Activated CD4-positive, alpha-beta T cell treated with anti-CD3 and anti-CD28 coated beads, Interleukin-2, amount 10 ng/mL, durations not matched to agents 24 days and 14 days (primary cell): Measurements from ENCODE around the gene MAST4. TPM values are rescaled to one million over a fixed set of nuclear protein-coding genes. Genes with fewer than 3 reads are reported as not detected.

Source experiments
- DNase-seq: peaks from one replicate; pipeline ENCODE4 v3.0.0; 2022
- H3K27ac Mint-ChIP-seq: one replicate; pipeline ENCODE4 v1.8.0; 2022; ENCODE audit warnings: mild to moderate bottlenecking, mixed read lengths
- H3K27me3 Mint-ChIP-seq: one replicate; pipeline ENCODE4 v1.8.0; 2022; ENCODE audit warnings: mixed read lengths
- H3K36me3 Mint-ChIP-seq: one replicate; pipeline ENCODE4 v1.8.0; 2022; ENCODE audit warnings: low read depth, mild to moderate bottlenecking, mixed read lengths
- H3K4me1 Mint-ChIP-seq: one replicate; pipeline ENCODE4 v1.8.0; 2021; ENCODE audit warnings: mixed read lengths
- H3K4me3 Mint-ChIP-seq: one replicate; pipeline ENCODE4 v1.8.0; 2022; ENCODE audit warnings: mild to moderate bottlenecking, moderate library complexity, mixed read lengths
- H3K9me3 Mint-ChIP-seq: one replicate; pipeline ENCODE4 v1.8.0; 2021; ENCODE audit warnings: mixed read lengths
- intact Hi-C: fragments of 100-400 bp; cut with micrococcal nuclease; formaldehyde crosslinking; loops from one replicate; pipeline ENCODE4 v1.15.1; 2023
- total RNA-seq: library from RNA; stranded (reverse); gene quantifications from 2 replicates; pipeline ENCODE4 v1.2.3, GENCODE V29; 2022

The MAST4 gene
- total RNA-seq, 1 donor from 2014 or later = 16.1 TPM

GRCh38 chr5:67028371-67028770 lies 432.2 kb downstream of the MAST4 start:
- Mint-ChIP-seq H3K36me3 (peaks cover 10% of the 10 kb centered on the region), H3K27ac (peak overlapping the region; percentile 38), H3K4me3 (no peak overlapping the region), H3K27me3 (no peaks in the 10 kb centered on the region), H3K9me3 (peaks cover 13% of the 10 kb centered on the region), H3K4me1 (peaks cover 53% of the 10 kb centered on the region)
- peak; percentile 47 for DNase-seq
- intact Hi-C loops = no loop called here

- Mint-ChIP-seq H3K4me3 (no peak overlapping the region), H3K27me3 (no peaks in the 10 kb centered on the region), H3K9me3 (peaks cover 13% of the 10 kb centered on the region), H3K36me3 (peaks cover 10% of the 10 kb centered on the region), H3K4me1 (peaks cover 57% of the 10 kb centered on the region), H3K27ac (no peak overlapping the region)
- intact Hi-C loops = no loop called here
- DNase-seq = no peak
These were observed 432.7 kb downstream of the MAST4 start for GRCh38 chr5:67028941-67029340.

GRCh38 chr5:67029481-67029880 lies 433.3 kb downstream of the MAST4 start:
- Mint-ChIP-seq H3K9me3 (peaks cover 13% of the 10 kb centered on the region), H3K4me3 (no peak overlapping the region), H3K4me1 (peaks cover 60% of the 10 kb centered on the region), H3K27me3 (no peaks in the 10 kb centered on the region), H3K36me3 (peaks cover 10% of the 10 kb centered on the region), H3K27ac (no peak overlapping the region)
- no peak for DNase-seq
- intact Hi-C loops = no loop called here

- peak overlapping the region; percentile 32 for H3K27ac Mint-ChIP-seq
- DNase-seq = no peak
- H3K4me1 Mint-ChIP-seq = peaks cover 68% of the 10 kb centered on the region
- H3K27me3 Mint-ChIP-seq = no peaks in the 10 kb centered on the region
- intact Hi-C loops = loop anchor here (1.0 to 10.0 kb wide), 3 partner anchors 9 to 1344 kb away; no protein-coding TSS in a partner anchor
- H3K4me3 Mint-ChIP-seq = no peak overlapping the region
- H3K9me3 Mint-ChIP-seq = peaks cover 13% of the 10 kb centered on the region
- H3K36me3 Mint-ChIP-seq = peaks cover 10% of the 10 kb centered on the region
These were observed 434.3 kb downstream of the MAST4 start for GRCh38 chr5:67030289-67031056.

- Mint-ChIP-seq H3K9me3 (peaks cover 13% of the 10 kb centered on the region), H3K36me3 (peaks cover 10% of the 10 kb centered on the region), H3K4me1 (peaks cover 69% of the 10 kb centered on the region), H3K4me3 (peak overlapping the region; percentile 55), H3K27me3 (no peaks in the 10 kb centered on the region), H3K27ac (peak overlapping the region; percentile 90)
- DNase-seq = no peak
- intact Hi-C loops = loop anchor here (1.0 to 10.0 kb wide), 3 partner anchors 10 to 1344 kb away; no protein-coding TSS in a partner anchor
These were observed 434.9 kb downstream of the MAST4 start for GRCh38 chr5:67031057-67031443.

- H3K27me3 Mint-ChIP-seq = no peaks in the 10 kb centered on the region
- peak overlapping the region; percentile 90 for H3K27ac Mint-ChIP-seq
- intact Hi-C loops = loop anchor here (1.0 to 10.0 kb wide), 4 partner anchors 10 to 1343 kb away; no protein-coding TSS in a partner anchor
- peak overlapping the region; percentile 55 for H3K4me3 Mint-ChIP-seq
- peaks cover 10% of the 10 kb centered on the region for H3K36me3 Mint-ChIP-seq
- H3K4me1 Mint-ChIP-seq = peaks cover 67% of the 10 kb centered on the region
- H3K9me3 Mint-ChIP-seq = peaks cover 13% of the 10 kb centered on the region
- no peak for DNase-seq
These were observed 435.5 kb downstream of the MAST4 start for GRCh38 chr5:67031692-67032091.

- H3K36me3 Mint-ChIP-seq = peaks cover 8% of the 10 kb centered on the region
- intact Hi-C loops = loop anchor here (1.0 to 10.0 kb wide), 3 partner anchors 29 to 1342 kb away; no protein-coding TSS in a partner anchor
- no peaks in the 10 kb centered on the region for H3K27me3 Mint-ChIP-seq
- H3K4me3 Mint-ChIP-seq = no peak overlapping the region
- no peak overlapping the region for H3K27ac Mint-ChIP-seq
- peaks cover 10% of the 10 kb centered on the region for H3K9me3 Mint-ChIP-seq
- no peak for DNase-seq
- H3K4me1 Mint-ChIP-seq = peaks cover 64% of the 10 kb centered on the region
These were observed 436.9 kb downstream of the MAST4 start for GRCh38 chr5:67032921-67033664.

GRCh38 chr5:67033880-67034651 lies 437.9 kb downstream of the MAST4 start:
- peaks cover 3% of the 10 kb centered on the region for H3K9me3 Mint-ChIP-seq
- no peak for DNase-seq
- no peak overlapping the region for H3K4me3 Mint-ChIP-seq
- no peaks in the 10 kb centered on the region for H3K27me3 Mint-ChIP-seq
- peaks cover 1% of the 10 kb centered on the region for H3K36me3 Mint-ChIP-seq
- intact Hi-C loops = loop anchor here (10.0 kb wide), 2 partner anchors 171 to 1341 kb away; no protein-coding TSS in a partner anchor
- no peak overlapping the region for H3K27ac Mint-ChIP-seq
- peaks cover 62% of the 10 kb centered on the region for H3K4me1 Mint-ChIP-seq

GRCh38 chr5:67035098-67035740 lies 439.0 kb downstream of the MAST4 start:
- Mint-ChIP-seq H3K27ac (peak overlapping the region; percentile 45), H3K36me3 (peaks cover 3% of the 10 kb centered on the region), H3K4me3 (no peak overlapping the region), H3K27me3 (no peaks in the 10 kb centered on the region), H3K4me1 (peaks cover 60% of the 10 kb centered on the region), H3K9me3 (peaks cover 2% of the 10 kb centered on the region)
- intact Hi-C loops = loop anchor here (10.0 kb wide), 2 partner anchors 170 to 1340 kb away; no protein-coding TSS in a partner anchor
- DNase-seq = no peak

GRCh38 chr5:67037171-67037570 lies 441.0 kb downstream of the MAST4 start:
- DNase-seq = no peak
- no peaks in the 10 kb centered on the region for H3K27me3 Mint-ChIP-seq
- peaks cover 43% of the 10 kb centered on the region for H3K4me1 Mint-ChIP-seq
- H3K27ac Mint-ChIP-seq = no peak overlapping the region
- no peak overlapping the region for H3K4me3 Mint-ChIP-seq
- H3K36me3 Mint-ChIP-seq = peaks cover 5% of the 10 kb centered on the region
- intact Hi-C loops = loop anchor here (10.0 kb wide), 2 partner anchors 168 to 1338 kb away; no protein-coding TSS in a partner anchor
- H3K9me3 Mint-ChIP-seq = peaks cover 4% of the 10 kb centered on the region

GRCh38 chr5:67038817-67039603 lies 442.8 kb downstream of the MAST4 start:
- Mint-ChIP-seq H3K4me3 (no peak overlapping the region), H3K9me3 (peaks cover 7% of the 10 kb centered on the region), H3K36me3 (peaks cover 8% of the 10 kb centered on the region), H3K4me1 (peaks cover 30% of the 10 kb centered on the region), H3K27me3 (no peaks in the 10 kb centered on the region), H3K27ac (peak overlapping the region; percentile 54)
- DNase-seq = no peak
- intact Hi-C loops = loop anchor here (1.0 to 10.0 kb wide), 3 partner anchors 35 to 1336 kb away; no protein-coding TSS in a partner anchor

- DNase-seq = no peak
- H3K27ac Mint-ChIP-seq = no peak overlapping the region
- H3K27me3 Mint-ChIP-seq = no peaks in the 10 kb centered on the region
- H3K4me1 Mint-ChIP-seq = peaks cover 20% of the 10 kb centered on the region
- no peak overlapping the region for H3K4me3 Mint-ChIP-seq
- peaks cover 9% of the 10 kb centered on the region for H3K9me3 Mint-ChIP-seq
- intact Hi-C loops = no loop called here
- peaks cover 8% of the 10 kb centered on the region for H3K36me3 Mint-ChIP-seq
These were observed 446.2 kb downstream of the MAST4 start for GRCh38 chr5:67042176-67043003.
